ENCODE measurements around the gene COPS2. TPM values are rescaled to one million over a fixed set of nuclear protein-coding genes. Genes with fewer than 3 reads are reported as not detected.
A peak's percentile ranks its signal among the peaks of the same experiment; 100 is the strongest.

The COPS2 gene
- total and polyA plus RNA-seq, 10 of the 15 experiments (the other 5 are each of a cell fraction or from before 2014, with no cell fraction given): 31.5 to 115 (median 76.3) TPM

DNA sequence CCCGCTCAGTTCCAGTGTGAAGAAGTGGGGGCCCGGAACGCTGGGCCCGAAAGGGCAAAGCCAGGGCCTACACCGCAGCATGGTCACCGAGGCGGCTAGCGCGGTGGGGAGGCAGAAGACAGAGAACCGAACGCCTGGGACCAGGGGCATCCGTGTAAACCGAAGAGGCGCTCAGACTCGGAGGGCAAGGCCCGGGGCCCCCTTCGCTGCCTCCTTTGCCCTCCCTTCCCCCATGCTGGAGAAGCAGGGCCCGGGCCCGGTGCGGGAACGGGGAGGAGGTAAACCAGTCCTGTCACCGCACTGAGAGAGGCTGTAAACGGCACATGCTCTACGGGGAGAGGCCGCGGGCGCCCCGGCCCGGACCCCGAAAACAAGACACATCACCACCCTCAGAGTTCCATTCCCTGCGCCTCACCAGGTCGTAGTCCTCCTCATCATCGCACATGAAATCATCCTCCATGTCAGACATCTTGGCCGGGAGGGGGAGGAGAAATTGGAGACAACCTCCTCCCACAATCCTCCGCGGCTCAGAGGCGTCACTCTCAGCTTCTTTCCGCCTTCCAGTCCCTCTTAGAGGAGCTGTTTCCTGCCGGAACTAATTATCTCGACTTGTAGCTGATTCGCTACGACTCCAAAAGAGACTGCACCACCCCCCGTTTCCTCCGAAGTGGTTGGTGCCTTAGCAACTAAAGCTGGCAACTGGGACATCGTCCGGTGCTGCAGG is at the start of gene COPS2 (continued):
- TF ChIP-seq IRF3 (IDR thresholded peaks at IDR 0.05): no peak; the same call in 1 of the 2 replicates
- peak; percentile 58; the same call in 1 of the 2 replicates for TF ChIP-seq BACH1 (IDR thresholded peaks at IDR 0.05; ENCODE audit: borderline replicate concordance)
- no peak for TF ChIP-seq ZSCAN29 (IDR thresholded peaks at IDR 0.05)
- TF ChIP-seq BCL11A (IDR thresholded peaks at IDR 0.05; ENCODE audit: low read depth, low read length): no peak
- TF ChIP-seq IKZF1 (conservative IDR thresholded peaks at IDR 0.05): peak; percentile 90
- TF ChIP-seq LARP7 (IDR thresholded peaks at IDR 0.05): no peak; the same call in 1 of the 2 replicates
- no peak for TF ChIP-seq SREBF1 (IDR thresholded peaks at IDR 0.05; ENCODE audit: low read length)
- TF ChIP-seq YBX1 (IDR thresholded peaks at IDR 0.05): no peak
- peak; percentile 91; the same call in 1 of the 2 replicates for TF ChIP-seq CBX5 (IDR thresholded peaks at IDR 0.05; ENCODE audit: low read depth)
- TF ChIP-seq ZNF24 (IDR thresholded peaks at IDR 0.05): 0 out of 2 replicates have a peak, but pooled peaks have one; percentile 22
- 0 out of 2 replicates have a peak, but pooled peaks have one; percentile 79 for TF ChIP-seq TAF1 (IDR thresholded peaks at IDR 0.05; ENCODE audit: borderline replicate concordance, low read depth, low read length)
- TF ChIP-seq ZBED1 (IDR thresholded peaks at IDR 0.05; ENCODE audit: borderline replicate concordance): peak; percentile 55; the same call in 1 of the 2 replicates
- TF ChIP-seq MXI1 (IDR thresholded peaks at IDR 0.05; ENCODE audit: low read depth, low read length): peak; percentile 98
- TF ChIP-seq, protein P1, sequence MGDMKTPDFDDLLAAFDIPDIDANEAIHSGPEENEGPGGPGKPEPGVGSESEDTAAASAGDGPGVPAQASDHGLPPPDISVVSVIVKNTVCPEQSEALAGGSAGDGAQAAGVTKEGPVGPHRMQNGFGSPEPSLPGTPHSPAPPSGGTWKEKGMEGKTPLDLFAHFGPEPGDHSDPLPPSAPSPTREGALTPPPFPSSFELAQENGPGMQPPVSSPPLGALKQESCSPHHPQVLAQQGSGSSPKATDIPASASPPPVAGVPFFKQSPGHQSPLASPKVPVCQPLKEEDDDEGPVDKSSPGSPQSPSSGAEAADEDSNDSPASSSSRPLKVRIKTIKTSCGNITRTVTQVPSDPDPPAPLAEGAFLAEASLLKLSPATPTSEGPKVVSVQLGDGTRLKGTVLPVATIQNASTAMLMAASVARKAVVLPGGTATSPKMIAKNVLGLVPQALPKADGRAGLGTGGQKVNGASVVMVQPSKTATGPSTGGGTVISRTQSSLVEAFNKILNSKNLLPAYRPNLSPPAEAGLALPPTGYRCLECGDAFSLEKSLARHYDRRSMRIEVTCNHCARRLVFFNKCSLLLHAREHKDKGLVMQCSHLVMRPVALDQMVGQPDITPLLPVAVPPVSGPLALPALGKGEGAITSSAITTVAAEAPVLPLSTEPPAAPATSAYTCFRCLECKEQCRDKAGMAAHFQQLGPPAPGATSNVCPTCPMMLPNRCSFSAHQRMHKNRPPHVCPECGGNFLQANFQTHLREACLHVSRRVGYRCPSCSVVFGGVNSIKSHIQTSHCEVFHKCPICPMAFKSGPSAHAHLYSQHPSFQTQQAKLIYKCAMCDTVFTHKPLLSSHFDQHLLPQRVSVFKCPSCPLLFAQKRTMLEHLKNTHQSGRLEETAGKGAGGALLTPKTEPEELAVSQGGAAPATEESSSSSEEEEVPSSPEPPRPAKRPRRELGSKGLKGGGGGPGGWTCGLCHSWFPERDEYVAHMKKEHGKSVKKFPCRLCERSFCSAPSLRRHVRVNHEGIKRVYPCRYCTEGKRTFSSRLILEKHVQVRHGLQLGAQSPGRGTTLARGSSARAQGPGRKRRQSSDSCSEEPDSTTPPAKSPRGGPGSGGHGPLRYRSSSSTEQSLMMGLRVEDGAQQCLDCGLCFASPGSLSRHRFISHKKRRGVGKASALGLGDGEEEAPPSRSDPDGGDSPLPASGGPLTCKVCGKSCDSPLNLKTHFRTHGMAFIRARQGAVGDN (IDR thresholded peaks at IDR 0.05): peak; percentile 56; the same call in 1 of the 2 replicates
- peak; percentile 80; the same call in 1 of the 2 replicates for TF ChIP-seq BMI1 (IDR thresholded peaks at IDR 0.05; ENCODE audit: borderline replicate concordance)
- TF ChIP-seq ZNF384 (IDR thresholded peaks at IDR 0.05; ENCODE audit: borderline replicate concordance, low read depth, low read length): no peak
- no peak for TF ChIP-seq SUZ12 (IDR thresholded peaks at IDR 0.05; ENCODE audit: unreplicated experiment)
- TF ChIP-seq SPI1 (IDR thresholded peaks at IDR 0.05; ENCODE audit: borderline replicate concordance, insufficient read depth, low read depth, low read length): no peak
- TF ChIP-seq CHD2 (IDR thresholded peaks at IDR 0.05; ENCODE audit: borderline replicate concordance, low read depth, low read length): peak; percentile 80; the same call in 1 of the 2 replicates
- no peak for TF ChIP-seq CBX3 (IDR thresholded peaks at IDR 0.05; ENCODE audit: borderline replicate concordance, low read depth)
- TF ChIP-seq, protein P2, sequence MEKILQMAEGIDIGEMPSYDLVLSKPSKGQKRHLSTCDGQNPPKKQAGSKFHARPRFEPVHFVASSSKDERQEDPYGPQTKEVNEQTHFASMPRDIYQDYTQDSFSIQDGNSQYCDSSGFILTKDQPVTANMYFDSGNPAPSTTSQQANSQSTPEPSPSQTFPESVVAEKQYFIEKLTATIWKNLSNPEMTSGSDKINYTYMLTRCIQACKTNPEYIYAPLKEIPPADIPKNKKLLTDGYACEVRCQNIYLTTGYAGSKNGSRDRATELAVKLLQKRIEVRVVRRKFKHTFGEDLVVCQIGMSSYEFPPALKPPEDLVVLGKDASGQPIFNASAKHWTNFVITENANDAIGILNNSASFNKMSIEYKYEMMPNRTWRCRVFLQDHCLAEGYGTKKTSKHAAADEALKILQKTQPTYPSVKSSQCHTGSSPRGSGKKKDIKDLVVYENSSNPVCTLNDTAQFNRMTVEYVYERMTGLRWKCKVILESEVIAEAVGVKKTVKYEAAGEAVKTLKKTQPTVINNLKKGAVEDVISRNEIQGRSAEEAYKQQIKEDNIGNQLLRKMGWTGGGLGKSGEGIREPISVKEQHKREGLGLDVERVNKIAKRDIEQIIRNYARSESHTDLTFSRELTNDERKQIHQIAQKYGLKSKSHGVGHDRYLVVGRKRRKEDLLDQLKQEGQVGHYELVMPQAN (conservative IDR thresholded peaks at IDR 0.05): no peak; the same call in 1 of the 2 replicates
- TF ChIP-seq RUNX3 (IDR thresholded peaks at IDR 0.05; ENCODE audit: low read length): peak; percentile 63
- no peak for TF ChIP-seq NR2F1 (conservative IDR thresholded peaks at IDR 0.05)
- TF ChIP-seq SP1 (IDR thresholded peaks at IDR 0.05; ENCODE audit: low read depth, low read length): peak; percentile 76
- TF ChIP-seq EP300 (IDR thresholded peaks at IDR 0.05; ENCODE audit: borderline replicate concordance in 1 of 2, control insufficient read depth in 1 of 2, low read depth in 2 of 2, low read length in 2 of 2): no peak
